Measurements from ENCODE around the gene ATF2.
A peak's percentile ranks its signal among the peaks of the same experiment; 100 is the strongest.
"Not testable (repeated sequence)": the region's sequence is repeated elsewhere in the genome, so short reads cannot be mapped to it uniquely, and the experiment has no call there.

The ATF2 gene

GRCh38 chr2:175135862-175136261, 32.1 kb downstream of the ATF2 start:
- H3K4me3 ChIP-seq (ENCODE audit: low read length), result no peak overlapping the region
- no peak for TF ChIP-seq CTCF (IDR thresholded peaks at IDR 0.05; ENCODE audit: insufficient read depth, low read depth, low read length, missing control alignments)

GRCh38 chr2:175135177-175135576, 32.8 kb downstream of the ATF2 start:
- H3K4me3 ChIP-seq (ENCODE audit: low read length), result no peak overlapping the region
- no peak for TF ChIP-seq CTCF (IDR thresholded peaks at IDR 0.05; ENCODE audit: insufficient read depth, low read depth, low read length, missing control alignments)
- DNase-seq (ENCODE audit: low read depth), result no peak

More at GRCh38 chr2:175135862-175136261, 32.1 kb downstream of the ATF2 start:
- no peak for DNase-seq (ENCODE audit: low read depth)

- no peak for DNase-seq (ENCODE audit: low read depth)
- no peak for TF ChIP-seq CTCF (IDR thresholded peaks at IDR 0.05; ENCODE audit: insufficient read depth, low read depth, low read length, missing control alignments)
- H3K4me3 ChIP-seq (ENCODE audit: low read length), result no peak overlapping the region
Measured at GRCh38 chr2:175131252-175131651, 36.8 kb downstream of the ATF2 start.

- no peak for TF ChIP-seq CTCF (IDR thresholded peaks at IDR 0.05; ENCODE audit: insufficient read depth, low read depth, low read length, missing control alignments)
- DNase-seq (ENCODE audit: low read depth), result peak; percentile 81
- no peak overlapping the region for H3K4me3 ChIP-seq (ENCODE audit: low read length)
Measured at GRCh38 chr2:175126661-175127060, 41.3 kb downstream of the ATF2 start.

GRCh38 chr2:175123254-175123653, 44.7 kb downstream of the ATF2 start:
- H3K4me3 ChIP-seq (ENCODE audit: low read length), result no peak overlapping the region
- no peak for TF ChIP-seq CTCF (IDR thresholded peaks at IDR 0.05; ENCODE audit: insufficient read depth, low read depth, low read length, missing control alignments)
- DNase-seq (ENCODE audit: low read depth), result no peak

- H3K4me3 ChIP-seq (ENCODE audit: low read length), result no peak overlapping the region
- peak; percentile 67 for DNase-seq (ENCODE audit: low read depth)
- peak; percentile 62 for TF ChIP-seq CTCF (IDR thresholded peaks at IDR 0.05; ENCODE audit: insufficient read depth, low read depth, low read length, missing control alignments)
Measured at GRCh38 chr2:175111200-175111657, 56.8 kb downstream of the ATF2 start.

GRCh38 chr2:175108091-175108490, 59.9 kb downstream of the ATF2 start:
- H3K4me3 ChIP-seq (ENCODE audit: low read length); DNase-seq (ENCODE audit: low read depth): not testable (repeated sequence)
